ENCODE results near the gene SMR3A.

- TF ChIP-seq SUZ12 (IDR thresholded peaks at IDR 0.05; ENCODE audit: extremely low read depth, insufficient read depth, insufficient read length) (no peak), ZNF274 (IDR thresholded peaks at IDR 0.05; ENCODE audit: low read depth, low read length) (no peak)
Observed at GRCh38 chr4:70337886-70338420, 22.6 kb upstream of the SMR3A start.
